Hippocampal formation (tissue), 2 donors: ENCODE measurements around the gene ARV1.

ENCODE experiments used
- DNase-seq, 2 donors: peaks; one replicate each; lab custom pipeline; 2025; lab: John Stamatoyannopoulos, UW

The ARV1 gene

DNA sequence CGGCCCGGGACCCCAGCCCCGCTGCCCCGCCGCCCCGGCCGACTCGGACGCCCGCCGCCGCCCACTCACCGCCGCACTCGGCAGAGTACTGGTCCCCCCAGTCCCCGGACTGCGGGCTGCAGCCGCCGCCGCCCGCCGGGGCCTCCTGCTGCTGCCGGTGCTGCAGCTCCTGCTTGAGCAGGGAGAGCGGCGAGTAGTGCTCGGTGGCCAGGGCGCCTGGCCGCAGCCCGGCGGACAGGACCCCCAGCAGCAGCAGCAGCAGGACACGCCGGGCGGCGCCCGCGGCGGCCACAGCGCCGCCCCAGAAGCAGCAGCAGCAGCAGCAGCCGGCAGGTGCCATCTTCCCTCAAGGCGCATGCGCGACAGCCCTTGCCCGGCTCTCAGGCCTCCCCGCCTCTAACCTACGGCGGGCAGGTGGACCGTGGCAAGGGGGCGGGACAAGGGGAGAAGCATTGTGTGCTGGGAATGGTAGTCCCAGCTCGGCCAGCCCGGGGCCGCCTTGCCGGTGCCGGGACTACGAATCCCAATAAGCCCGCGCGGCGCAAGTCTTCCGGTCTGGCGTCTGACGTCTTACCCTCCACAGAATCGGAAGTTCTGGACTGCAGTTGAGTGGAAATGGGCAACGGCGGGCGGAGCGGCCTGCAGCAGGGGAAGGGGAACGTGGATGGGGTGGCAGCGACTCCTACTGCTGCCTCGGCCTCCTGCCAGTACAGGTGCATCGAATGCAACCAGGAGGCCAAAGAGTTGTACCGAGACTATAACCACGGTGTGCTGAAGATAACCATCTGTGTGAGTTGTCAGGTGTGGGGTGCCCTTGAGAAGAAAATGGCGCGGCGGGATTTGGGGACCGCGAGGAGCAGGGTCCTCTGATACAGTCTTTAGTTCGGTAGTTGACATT lies at the start of gene ARV1, which contains the start of gene TTC13:
TSS of gene ARV1 (plus strand) at position 604 of the 898 bp plus-strand sequence. CDS start at position 616, 12 bp downstream.
TSS of gene TTC13 (minus strand) at position 371 of the 898 bp plus-strand sequence. CDS start at position 340, 31 bp downstream.
- peak; percentile 99 for DNase-seq

DNA sequence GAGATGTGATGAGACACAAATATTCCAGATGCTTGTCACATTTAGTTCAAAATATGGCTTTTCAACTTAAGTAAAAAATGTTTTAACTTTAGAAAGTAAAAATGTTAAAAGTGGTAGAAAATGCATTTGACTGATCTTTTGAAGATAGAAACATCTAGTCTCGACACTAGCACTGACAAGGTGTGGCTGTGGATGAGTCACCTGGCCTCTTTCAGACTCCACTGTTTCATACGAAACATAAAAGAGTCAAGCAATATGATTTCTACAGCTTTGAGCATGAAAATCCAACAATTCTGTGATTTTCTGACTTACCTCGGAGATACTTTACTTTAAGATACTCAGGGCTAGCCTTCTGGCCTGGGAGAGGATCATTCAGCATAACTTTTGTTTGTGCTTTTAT lies 47.9 kb upstream of the ARV1 start:
- DNase-seq, result no peak

DNA sequence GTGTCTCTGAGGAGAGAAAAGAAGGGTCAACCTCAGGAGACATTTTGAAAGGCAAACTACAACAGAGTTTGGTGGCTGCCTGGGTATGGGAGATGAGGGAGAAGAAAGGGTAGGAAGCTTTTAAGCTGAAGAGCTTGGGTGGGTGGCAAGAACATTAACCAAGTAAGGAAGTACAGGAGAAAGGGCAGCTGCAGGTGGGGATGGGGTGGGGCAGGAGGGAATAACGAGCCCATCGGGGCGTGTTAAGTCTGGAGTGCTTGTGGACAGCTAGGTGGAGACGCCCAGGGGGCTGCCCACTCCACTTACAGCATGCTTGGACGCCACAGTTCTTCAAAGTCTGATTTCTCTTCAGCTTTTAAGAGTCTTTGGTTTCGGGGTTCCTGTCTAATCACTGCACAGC lies 43.0 kb upstream of the ARV1 start:
- no peak for DNase-seq

DNA sequence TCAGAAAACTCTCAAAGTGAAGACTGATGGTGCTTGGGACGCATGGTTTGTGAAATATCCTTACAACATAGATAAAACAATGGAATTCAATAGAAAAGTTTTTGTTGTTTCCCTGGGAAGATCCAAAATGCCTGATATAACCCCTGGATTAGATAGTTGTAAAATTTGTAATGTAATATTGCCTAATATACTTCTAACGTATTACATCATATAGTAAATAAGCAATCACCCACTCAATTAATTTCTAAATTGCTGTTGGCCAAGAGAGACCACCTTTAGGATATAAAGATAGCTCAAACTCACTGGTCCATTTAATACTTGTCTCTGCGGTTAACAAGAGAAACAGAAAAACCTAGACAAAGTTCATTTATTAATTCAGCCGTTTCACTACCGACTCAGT lies 42.4 kb upstream of the ARV1 start:
- no peak for DNase-seq

DNA sequence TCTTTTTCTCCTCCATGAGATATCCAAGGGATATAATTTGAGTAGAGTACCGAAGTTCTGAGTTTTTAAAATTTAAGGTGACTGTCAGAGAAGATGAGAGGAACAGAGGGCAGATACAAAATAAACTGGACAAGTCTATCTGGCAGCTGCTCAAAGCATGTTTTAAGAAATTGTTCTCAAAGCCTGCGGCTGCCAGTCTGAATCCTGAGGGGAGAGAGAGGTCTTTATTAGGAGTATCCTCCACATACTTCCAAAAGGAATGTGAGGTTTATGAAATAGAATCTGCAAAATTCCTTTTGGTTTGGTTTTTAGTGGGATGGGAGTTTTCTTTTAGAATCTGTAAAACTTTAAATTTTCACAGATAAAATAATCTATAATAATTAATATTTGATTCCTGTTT lies 41.5 kb upstream of the ARV1 start:
- DNase-seq, result no peak

DNA sequence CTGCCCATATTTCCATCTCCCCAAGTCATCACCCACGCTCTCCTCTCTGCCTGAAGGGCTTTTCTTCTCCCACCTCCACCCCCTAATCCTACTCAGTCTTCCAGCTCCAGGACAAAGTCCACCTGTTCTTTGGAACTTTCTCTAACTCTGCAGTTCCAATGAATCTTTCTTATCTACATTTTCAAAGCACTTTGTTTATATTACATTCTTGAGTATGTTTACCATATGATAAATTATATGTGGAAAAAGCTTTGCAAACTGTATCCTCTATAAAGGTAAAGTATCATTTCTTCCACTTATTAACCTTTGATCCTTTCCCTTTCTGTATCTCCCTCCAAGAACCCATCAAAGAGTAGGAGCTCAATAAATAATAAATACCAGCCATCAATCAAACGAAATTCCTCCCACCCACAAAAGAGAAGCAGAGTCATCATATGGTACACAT lies 39.9 kb upstream of the ARV1 start:
- DNase-seq, result no peak

DNA sequence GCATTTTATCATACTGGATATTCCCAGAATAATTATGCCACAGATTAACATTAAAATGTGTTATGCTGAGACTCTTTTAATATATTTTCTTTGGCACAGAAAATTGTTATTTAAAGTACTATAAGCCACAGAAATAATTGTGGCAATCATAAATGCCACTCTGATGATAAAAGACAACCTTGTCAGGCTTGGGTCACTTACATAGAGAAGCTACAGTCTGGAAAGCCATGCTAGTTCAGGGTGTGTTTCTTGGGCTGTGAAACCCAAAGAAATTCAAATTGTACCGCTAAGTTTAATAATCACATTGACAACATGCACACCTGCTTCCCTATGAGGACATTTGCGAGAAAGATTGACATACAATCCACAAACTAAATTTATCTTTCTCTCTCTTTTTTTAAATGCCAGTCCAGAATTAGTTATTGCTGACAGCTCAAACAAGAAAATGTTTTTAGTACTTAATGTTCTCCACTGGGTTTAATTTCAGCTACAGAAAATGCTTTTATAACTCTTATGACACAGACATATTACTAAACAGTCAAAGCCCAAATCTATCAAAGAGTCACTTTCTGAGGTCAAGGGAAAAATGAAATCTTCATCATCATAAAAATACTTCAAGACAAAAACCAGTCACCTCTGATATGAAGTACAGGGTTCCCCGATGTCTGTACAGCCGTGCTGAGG lies 38.9 kb upstream of the ARV1 start:
- DNase-seq, result no peak

DNA sequence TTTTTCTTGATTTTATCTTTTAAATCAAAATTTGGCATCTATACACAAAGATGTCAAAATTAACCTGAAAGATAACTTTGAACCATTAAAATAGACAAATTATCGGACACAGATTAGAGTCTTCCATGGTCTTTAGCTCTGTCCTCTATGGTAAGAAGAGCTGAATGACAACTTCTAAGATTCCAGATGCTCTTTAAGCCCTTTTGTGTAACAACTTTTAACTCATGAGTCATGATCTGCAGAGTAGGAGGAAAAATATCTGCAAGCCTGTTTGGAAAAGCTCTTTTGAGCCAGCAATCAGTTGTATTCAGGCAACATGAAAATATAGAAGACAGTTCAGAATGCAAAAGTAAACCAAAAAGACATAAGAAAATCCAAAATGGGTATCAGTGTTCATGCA lies 38.0 kb upstream of the ARV1 start:
- DNase-seq, result peak in 1 of 2 donors; percentile 7

DNA sequence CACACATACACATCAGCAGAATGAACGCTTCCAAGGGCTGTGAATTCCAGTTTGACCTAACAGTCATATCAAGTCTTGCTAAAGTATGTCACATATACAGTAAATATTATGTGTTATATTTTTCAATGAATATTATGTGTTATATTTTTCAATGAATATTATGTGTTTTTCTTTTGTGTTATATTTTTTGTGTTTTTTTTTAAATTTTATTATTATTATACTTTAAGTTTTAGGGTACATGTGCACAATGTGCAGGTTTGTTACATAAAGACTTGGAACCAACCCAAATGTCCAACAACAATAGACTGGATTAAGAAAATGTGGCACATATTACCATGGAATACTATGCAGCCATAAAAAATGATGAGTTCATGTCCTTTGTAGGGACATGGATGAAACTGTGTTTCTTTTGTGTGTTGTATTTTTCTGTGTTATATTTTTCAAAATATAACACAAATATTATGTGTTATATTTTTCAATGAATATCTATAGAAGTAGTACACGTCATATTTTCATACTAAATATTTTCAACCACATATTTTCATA lies 35.8 kb upstream of the ARV1 start:
- no peak for DNase-seq

DNA sequence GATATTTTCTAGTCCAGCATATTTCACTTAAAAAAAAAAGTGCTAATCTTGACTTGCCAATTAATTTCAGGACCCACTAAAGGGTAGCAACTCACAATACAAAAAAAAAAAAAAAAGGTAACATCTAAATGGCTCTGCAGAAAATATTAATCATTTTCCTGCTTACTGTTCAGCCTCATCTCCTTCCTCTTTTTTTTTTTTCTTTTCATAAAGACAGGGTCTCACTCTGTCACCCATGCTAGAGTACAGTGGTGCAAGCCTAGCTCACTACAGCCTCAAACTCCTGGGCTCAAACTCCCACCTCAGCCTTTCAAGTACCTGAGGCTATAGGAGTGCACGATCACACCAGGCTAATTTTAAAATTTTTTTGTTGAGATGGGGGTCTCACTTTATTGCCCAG lies 30.6 kb upstream of the ARV1 start:
- DNase-seq, result no peak

DNA sequence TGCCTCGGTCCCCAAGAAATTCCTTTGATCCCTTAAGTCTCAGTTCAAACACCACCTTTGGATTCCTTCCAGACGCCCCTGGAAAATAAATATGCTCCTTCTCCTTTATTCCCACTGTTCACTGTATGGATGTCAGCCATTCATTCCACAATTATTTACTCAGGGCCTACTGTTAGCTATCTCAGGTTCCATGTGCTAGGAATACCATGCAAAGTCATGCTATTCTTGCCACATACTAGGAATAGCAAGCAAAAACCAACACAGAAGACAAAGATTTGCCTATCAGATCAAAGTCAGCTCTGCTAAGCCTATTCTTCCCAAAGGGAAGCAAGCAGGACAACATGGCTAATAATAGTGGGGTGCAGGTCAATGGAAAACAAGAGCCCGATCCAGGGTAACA lies 30.0 kb upstream of the ARV1 start:
- DNase-seq, result no peak

DNA sequence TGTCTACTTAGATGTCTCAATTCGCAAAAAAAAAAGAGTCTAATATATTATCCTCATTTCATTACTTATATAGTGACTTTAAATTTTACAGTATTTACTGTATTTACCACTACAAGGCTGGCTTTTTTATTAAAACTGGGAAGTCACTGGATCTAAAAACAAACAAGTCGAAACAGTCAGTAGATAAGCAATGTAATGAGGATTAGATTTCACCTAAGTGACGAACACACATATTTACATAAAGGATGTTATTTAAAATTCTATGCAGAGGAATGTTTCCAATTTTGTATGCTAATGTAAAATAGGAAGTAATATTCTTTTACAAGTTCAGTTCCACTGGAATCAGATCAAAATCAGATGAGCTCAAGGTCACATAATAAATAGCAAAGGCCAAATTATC lies 28.5 kb upstream of the ARV1 start:
- DNase-seq, result no peak

DNA sequence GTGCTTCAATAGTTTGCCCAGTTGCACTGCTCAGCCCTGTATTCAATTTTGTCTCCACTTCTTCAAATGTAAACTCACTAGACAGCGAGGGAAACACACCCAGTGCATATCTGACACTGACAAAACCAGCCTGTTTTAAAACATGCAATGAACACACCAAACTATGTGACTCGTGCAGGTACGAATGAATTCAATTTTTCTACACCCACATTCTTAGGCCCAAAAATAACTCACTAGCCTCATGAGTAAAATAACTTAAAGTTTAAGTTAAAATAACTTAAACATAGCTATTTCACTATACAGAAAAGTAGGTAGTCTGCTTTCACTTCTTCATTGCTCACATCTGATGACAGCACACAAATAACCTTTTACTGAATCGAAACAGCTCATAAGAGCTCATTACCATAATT lies 21.3 kb upstream of the ARV1 start:
- DNase-seq, result no peak

DNA sequence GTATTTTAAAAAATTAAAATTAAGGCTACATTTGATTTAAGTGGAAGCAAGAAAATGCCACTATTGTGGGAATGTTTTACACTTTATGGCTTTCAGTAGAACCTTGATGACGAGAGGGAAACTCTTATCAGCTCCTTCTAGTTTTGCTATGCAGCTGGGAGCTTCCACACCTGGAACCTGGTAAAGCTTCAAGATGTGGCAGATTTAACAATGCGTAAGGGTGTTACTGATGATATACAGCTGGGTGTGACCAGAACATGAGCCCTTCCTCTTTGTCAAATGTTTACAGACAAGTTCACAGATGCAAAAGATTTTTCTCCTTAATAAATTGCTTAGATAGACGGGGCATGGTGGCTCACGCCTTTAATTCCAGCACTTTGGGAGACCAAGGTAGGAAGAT lies 20.5 kb upstream of the ARV1 start:
- no peak for DNase-seq

DNA sequence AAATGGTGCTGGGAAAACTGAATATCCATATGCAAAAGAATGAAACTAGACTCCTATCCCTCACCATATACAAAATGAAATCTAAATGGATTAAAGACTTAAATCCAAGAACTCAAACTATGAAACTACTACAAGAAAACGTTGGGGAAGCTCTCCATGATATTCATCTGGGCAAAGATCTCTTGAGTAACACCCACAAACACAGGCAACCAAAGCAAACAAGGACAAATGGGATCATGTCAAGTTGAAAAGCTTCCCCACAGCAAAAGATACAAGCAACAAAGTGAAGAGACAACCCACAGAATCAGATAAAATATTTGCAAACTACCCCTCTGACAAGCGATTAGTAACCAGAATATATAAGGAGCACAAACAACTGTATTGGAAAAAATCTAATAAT lies 14.0 kb upstream of the ARV1 start:
- DNase-seq, result no peak

DNA sequence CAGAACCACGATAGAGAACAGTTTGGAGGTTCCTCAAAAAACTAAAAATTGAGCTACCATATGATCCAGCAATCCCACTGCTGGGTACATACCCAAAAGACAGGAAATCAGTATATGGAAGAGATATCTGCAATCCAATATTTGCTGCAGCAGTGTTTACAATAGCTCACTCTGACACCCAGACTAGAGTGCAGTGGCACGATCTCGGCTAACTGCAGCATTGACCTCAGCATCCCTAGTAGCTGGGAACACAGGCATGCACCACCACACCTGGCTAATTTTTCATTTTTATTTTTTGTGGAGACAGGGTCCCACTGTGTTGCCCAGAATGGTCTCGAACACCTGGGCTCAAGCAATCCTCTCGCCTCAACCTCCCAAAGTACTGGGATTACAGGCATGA lies 13.4 kb upstream of the ARV1 start:
- DNase-seq, result no peak

DNA sequence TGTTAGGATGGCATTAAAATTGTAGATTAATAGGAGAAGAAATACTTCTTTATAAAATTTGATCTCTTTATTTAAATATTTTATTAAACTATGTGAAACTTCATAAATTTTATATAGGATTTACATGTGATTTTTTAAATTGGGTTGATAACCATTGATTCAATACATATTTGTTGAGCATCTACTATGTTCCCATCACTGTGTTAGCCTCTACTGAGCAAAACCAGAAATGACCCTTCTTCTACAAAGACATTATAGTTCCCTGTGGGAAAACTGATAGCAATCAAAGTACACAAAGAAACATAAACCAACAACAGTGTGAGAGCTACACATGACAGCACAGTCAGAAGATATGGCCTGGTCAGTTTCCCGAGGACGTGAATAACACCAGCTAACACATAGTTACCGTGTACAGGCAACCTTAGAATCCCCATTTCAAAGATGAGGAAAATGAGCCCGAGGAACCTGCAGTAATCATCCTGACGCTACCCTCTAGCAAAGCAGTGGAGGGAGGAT lies 12.5 kb upstream of the ARV1 start:
- no peak for DNase-seq

DNA sequence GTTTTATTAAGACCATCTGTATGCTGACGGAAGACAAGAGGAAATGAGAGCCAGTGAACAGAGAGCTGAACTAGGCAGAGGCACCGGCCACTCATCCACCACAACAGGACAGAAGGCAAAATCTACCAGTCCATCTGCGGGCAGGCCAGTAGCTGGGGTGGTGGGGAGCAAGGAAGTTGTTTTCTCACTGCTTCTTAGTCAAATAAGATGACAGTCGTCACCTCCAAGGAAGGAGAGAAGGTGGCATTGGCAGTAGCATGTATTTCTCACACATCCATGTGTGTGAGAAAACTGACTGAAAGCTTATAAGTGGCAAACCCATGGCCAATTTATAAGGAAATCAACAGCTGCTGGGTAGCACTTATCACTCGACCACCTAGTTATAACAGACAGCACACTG lies 8.5 kb upstream of the ARV1 start:
- DNase-seq, result no peak

DNA sequence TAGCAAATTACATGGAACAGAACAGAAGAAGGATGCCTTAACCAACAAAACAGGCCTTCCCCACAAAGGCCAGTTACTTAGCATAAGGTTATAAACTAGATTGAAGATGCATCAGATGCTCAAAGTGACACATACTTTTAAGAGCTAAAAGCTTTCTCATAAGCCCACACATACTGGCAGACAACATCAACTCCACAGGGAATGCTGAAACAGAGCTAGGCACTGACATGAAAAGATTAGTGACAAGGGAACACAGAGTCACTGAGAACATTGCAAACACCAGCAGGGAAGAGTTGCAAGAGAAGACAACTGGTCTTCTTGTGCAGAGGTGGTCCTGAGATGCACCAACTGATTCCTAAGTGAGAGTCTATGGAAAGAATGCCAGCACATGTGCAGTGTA lies 7.1 kb upstream of the ARV1 start:
- DNase-seq, result no peak

DNA sequence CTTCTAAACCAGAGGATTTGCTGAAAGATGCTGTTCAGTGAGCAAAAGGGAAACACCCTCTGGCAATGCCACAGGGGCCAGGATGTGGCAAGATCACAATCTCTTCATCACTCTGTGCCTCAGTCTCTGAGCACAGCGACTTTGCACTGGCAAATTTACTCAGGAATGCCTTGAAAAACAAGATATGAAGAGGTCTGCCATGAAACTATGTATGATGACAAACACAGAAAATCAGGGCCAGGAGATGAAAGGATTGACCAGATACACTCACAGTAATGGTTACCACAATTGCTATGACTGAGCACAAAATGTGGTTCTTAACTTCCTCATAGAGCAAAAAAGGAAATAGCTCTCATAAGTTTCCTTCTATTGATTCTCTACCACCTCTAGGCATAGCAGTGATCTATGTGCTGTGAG lies 6.0 kb upstream of the ARV1 start:
- no peak for DNase-seq

DNA sequence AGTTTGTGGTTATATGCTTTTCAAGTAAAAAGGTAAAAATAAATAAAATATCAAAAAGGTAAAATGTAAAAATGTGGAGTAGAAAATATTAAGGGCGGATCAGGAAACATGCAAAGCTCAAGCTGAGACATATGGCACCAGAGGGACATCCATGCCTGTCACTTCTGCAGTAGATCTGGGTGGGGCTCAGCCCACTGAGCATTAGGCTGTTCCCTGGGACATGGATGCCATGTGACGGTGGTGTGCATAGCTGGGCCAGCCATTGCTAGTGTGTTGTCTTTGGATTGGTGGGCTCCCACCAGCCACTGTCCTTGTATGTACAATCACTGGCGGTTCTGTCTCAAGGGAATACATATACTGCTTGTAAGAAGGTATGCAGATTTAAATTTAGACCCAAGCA lies 3.3 kb upstream of the ARV1 start:
- DNase-seq, result no peak

DNA sequence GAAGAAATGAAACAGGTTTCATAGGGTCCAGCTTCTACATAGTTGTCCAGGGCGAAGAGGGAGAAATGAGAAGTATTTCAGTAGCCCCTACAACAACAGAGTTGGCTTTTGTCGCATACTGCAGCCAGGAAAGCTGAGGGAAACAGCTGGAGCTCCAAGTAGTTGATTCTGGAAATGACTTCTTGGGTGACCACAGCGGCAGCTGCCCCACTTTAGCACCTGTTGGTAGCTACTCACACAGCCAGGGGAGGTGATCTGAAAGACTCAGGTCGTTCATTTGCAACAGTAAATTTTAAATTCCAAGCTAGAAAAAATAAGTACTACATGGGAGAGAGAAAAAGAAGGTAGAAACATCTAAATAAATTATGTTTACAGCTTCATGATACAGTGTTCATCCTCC lies 2.5 kb upstream of the ARV1 start:
- DNase-seq, result no peak
